Activated T-cell treated with anti-CD3 and anti-CD28 coated beads, Interleukin-2, amount 50 U/mL, for 72 hours (primary cell): ENCODE measurements around the gene KCNQ1. TPM values are rescaled to one million over a fixed set of nuclear protein-coding genes. Genes with fewer than 3 reads are reported as not detected.

Experiments
- ATAC-seq, 2 donors: fragments of 150-1000 bp; cut with Tn5 transposase; replicated peaks in 1 of 2; 2 replicates each; pipeline ENCODE4 v1.10.0; 2021; ENCODE audit warnings: moderate library complexity in 2 of 2, mild to moderate bottlenecking in 1 of 2
- DNase-seq, 2 donors: peaks; one replicate each; pipeline ENCODE4 v3.0.0; 2021 to 2022; ENCODE audit warnings: mixed read lengths in 1 of 2
- H3K27ac Mint-ChIP-seq: one replicate; pipeline ENCODE4 v1.8.0; 2022; ENCODE audit warnings: mild to moderate bottlenecking, moderate library complexity, mixed read lengths
- H3K27me3 Mint-ChIP-seq: one replicate; pipeline ENCODE4 v1.8.0; 2022; ENCODE audit warnings: low read depth, mixed read lengths
- H3K36me3 Mint-ChIP-seq, 2 donors: one replicate each; pipeline ENCODE4 v1.8.0; 2022; ENCODE audit warnings: mixed read lengths in 2 of 2, mild to moderate bottlenecking in 1 of 2; ENCODE audit not compliant: insufficient read depth in 2 of 2
- H3K4me1 Mint-ChIP-seq: one replicate; pipeline ENCODE4 v1.8.0; 2022; ENCODE audit warnings: low read depth, mixed read lengths
- H3K4me3 Mint-ChIP-seq, 2 donors: one replicate each; pipeline ENCODE4 v1.8.0; 2022; ENCODE audit warnings: mild to moderate bottlenecking in 2 of 2, mixed read lengths in 2 of 2, moderate library complexity in 2 of 2
- H3K9me3 Mint-ChIP-seq, 2 donors: one replicate each; pipeline ENCODE4 v1.8.0; 2022; ENCODE audit warnings: mixed read lengths in 2 of 2
- total RNA-seq, 2 donors: library from RNA; stranded (reverse); gene quantifications; one replicate each; pipeline ENCODE4 v1.2.3, GENCODE V29; 2022

KCNQ1 gene
- total RNA-seq, 2 donors from 2014 or later: 11.4 TPM

DNA sequence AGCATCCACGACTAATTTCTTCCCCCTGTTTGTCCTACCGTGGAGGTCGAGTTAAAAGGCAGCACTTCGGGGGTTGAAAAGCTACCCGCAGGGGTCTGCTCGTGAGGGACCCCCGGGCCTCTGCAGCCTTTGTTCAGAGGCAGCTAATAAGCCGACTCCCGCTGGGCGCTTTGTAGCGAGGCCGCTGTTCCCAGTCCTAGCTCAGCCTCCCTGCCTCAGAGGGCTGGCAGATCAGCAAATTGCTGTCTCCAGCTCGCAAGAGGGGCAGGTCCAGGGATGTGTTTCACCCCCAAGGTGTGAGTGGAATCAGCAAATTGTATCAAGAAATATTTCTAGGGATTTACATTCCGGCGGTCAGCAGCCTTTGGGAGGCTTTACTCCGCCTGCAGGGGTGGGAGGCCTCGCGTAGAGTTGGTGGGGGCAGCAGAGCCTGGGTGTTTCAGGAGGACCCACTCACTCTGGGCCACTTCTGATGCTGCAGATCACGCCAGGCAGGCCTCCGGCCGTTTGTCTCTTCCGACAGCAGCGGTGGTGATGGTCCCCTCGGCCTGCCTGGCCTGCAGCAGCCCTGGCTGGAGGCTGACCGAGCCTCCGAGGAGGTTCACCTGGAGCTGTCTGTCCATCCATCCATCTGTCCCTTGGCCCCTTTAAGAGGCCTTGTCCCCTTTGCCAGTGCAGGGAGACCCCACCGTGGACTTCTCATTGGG, 276.6 kb downstream of the KCNQ1 start:
- no peaks in the 10 kb centered on the region for H3K9me3 Mint-ChIP-seq
- no peaks in the 10 kb centered on the region for H3K36me3 Mint-ChIP-seq
- no peak overlapping the region for H3K27ac Mint-ChIP-seq
- H3K27me3 Mint-ChIP-seq: no peaks in the 10 kb centered on the region
- no peak for DNase-seq
- H3K4me1 Mint-ChIP-seq: no peaks in the 10 kb centered on the region
- no peak for ATAC-seq
- no peak overlapping the region for H3K4me3 Mint-ChIP-seq

DNA sequence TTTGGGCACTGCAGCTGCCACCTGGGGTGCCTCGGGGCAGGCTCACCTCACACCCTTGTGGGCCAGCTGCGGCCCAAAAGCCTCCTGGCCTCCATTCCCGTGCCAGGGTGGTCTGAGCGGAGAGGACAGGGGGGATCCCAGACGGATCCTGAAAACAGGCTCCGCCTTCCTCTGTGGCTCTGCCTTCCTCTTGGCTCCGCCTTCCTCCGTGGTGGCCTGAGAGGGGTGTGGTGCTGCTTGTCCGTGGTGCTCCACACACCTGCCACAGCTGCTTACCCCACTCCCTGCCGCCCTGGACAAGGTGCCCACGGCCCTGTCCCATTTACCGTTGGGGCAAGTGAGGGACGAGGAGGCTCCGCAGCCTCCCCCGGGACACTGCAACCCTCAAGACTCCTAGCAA, 278.1 kb downstream of the KCNQ1 start:
- H3K27me3 Mint-ChIP-seq: no peaks in the 10 kb centered on the region
- H3K27ac Mint-ChIP-seq: no peak overlapping the region
- H3K36me3 Mint-ChIP-seq: no peaks in the 10 kb centered on the region
- DNase-seq (no peak), ATAC-seq (no peak)
- no peaks in the 10 kb centered on the region for H3K4me1 Mint-ChIP-seq
- H3K9me3 Mint-ChIP-seq: no peaks in the 10 kb centered on the region
- H3K4me3 Mint-ChIP-seq: no peak overlapping the region

DNA sequence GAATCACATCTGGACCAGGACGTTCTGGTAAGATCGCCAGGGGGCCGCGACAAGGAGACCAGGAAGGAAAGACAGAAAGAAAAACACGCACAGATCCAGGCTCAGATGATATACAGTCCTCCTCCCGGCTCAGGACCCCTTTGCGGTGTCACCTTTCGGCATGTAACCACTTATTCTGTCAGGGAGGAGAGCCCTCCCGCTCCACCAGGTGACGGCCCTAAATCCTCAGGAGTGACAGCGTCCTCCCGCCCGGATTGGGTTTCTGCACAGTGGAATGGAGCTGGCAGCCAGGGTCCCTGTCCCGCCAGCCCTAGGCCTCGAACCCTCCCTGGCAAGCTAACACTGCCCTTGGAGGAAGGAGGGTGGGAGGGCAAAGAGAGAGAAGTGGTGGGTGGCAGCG, 279.3 kb downstream of the KCNQ1 start:
- H3K9me3 Mint-ChIP-seq: no peaks in the 10 kb centered on the region
- no peaks in the 10 kb centered on the region for H3K36me3 Mint-ChIP-seq
- ATAC-seq (no peak), DNase-seq (no peak)
- no peaks in the 10 kb centered on the region for H3K27me3 Mint-ChIP-seq
- no peaks in the 10 kb centered on the region for H3K4me1 Mint-ChIP-seq
- no peak overlapping the region for H3K27ac Mint-ChIP-seq
- H3K4me3 Mint-ChIP-seq: no peak overlapping the region

DNA sequence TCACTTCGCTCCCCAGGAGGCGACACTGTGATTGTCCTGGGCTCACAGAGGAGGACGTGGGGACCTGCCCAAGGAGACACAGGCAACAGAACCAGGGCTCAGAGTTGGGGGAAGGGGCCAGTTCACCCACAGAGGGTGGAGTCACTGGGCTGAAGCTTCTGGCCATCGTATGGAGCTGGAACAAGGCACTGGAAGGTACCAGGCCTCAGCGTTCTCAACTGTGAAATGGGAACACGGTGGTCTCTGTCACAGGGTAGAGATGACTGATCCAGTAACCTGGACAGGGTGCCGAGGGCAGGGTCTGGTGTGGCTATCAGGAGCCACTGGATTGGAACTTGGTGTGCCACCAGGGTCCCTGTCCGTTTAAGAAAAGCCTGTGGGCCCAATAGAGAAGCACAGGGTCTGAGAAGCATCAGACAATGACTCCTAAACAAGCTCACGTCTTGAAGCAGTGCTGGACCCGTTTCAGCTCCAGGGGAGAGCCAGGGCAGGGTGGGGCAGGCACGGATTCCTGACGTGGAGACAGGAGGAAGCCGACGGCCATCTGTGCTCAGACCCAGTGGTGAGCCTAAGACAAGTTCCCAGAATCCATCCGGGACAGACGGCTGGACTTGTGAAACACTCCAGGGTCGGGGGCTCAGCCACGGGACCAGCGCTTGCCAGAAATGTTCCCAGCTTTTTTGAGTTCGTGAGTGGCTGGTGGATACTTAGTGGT, 280.0 kb downstream of the KCNQ1 start:
- Mint-ChIP-seq H3K4me1 (no peaks in the 10 kb centered on the region), H3K9me3 (no peaks in the 10 kb centered on the region), H3K27me3 (no peaks in the 10 kb centered on the region), H3K4me3 (no peak overlapping the region), H3K36me3 (no peaks in the 10 kb centered on the region), H3K27ac (no peak overlapping the region)
- no peak for DNase-seq
- ATAC-seq: no peak

DNA sequence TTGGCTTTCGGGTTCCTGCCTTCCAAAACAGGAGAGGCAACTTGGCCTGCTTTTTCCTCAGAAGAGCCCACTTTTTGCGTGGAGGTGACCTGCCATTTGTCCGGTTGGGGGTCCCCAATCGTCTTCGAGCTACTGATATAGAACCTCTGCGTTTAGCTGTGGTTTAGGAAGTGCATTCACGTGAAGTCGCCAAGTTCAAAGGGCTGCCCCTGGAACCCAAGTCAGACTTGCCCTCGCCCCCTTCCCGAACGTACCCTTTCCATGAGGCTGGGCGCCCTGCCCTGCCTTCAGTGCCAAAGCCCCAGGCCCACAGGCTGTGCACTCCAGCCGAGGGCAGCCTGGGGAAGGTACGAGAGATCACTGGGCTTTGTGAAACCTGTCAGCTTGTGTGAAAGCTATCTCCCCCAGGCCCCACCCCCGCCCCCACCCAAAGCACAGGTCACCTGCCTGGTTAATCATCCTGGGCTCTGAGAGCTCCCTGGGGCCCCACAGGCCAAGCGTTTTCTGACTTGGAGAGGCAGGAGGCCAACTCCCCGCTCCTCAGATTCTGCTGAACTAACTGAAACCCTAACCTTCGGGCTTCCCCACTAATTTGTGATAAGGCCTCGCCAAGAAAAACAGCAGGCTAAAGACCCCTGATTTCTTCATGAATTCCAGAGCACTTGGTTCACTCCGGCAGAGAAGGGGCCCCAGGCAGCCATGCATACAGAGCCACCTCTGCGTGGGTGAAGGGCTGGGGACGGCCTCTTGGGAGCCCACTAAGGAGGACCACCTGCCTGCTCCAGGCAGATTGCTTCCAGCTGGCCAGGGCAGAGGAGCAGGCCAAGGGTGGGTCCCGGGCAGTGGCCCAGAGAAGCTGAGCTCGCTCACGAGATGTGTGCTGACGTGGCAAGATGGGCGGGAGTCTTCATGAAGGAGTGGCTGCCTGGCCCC, 280.8 kb downstream of the KCNQ1 start:
- DNase-seq (no peak), ATAC-seq (no peak)
- Mint-ChIP-seq H3K36me3 (no peaks in the 10 kb centered on the region), H3K9me3 (no peaks in the 10 kb centered on the region), H3K27me3 (no peaks in the 10 kb centered on the region), H3K4me1 (no peaks in the 10 kb centered on the region), H3K4me3 (no peak overlapping the region), H3K27ac (no peak overlapping the region)

DNA sequence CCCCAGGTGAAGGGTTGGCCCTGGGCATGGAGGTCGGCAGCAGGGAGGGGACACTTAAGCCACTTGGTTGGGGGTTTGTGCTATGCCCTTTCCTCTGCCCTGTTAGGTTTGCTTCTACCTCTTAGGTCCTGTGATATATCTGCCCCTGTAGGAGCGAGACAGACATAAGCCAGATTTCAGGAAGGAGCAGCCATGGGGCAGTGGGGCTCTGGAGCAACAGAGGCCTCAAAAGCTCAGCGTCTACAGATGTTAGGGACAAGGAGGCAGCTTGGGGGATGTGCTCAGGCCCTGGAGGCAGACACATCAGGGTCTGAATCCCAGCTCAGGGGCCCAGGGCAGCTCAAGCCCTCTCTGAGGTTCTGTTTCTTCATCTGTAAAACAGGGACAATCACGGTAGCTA, 282.2 kb downstream of the KCNQ1 start:
- Mint-ChIP-seq H3K27me3 (no peaks in the 10 kb centered on the region), H3K4me3 (no peak overlapping the region), H3K9me3 (no peaks in the 10 kb centered on the region), H3K36me3 (no peaks in the 10 kb centered on the region), H3K27ac (no peak overlapping the region), H3K4me1 (no peaks in the 10 kb centered on the region)
- DNase-seq (no peak), ATAC-seq (no peak)

DNA sequence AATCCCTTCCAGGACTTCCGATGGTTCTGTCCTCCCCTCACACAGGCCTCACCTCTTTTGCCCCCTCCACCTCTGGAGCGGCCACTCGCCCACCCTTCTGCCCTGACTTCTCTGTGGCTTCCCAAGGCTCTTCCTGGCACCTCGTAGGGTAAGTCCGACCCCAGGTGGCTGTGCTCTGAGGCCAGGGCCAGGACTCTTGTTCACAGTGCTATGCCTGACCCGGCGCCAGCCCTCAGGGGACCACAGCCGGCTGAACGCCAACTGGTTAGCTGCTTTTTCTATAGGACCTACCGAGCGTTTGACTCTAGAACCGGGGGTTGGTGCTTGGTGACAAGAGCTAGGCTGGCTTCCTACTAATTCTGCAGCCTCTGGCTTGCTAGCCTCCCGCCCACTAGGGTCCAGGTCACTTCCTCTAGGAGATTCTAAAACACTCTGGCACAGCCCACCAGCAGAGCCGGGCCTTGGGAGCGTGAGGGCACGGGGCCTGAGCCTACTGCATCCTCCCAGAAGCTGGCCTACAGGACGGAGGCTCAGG, 283.4 kb downstream of the KCNQ1 start:
- H3K27ac Mint-ChIP-seq: no peak overlapping the region

DNA sequence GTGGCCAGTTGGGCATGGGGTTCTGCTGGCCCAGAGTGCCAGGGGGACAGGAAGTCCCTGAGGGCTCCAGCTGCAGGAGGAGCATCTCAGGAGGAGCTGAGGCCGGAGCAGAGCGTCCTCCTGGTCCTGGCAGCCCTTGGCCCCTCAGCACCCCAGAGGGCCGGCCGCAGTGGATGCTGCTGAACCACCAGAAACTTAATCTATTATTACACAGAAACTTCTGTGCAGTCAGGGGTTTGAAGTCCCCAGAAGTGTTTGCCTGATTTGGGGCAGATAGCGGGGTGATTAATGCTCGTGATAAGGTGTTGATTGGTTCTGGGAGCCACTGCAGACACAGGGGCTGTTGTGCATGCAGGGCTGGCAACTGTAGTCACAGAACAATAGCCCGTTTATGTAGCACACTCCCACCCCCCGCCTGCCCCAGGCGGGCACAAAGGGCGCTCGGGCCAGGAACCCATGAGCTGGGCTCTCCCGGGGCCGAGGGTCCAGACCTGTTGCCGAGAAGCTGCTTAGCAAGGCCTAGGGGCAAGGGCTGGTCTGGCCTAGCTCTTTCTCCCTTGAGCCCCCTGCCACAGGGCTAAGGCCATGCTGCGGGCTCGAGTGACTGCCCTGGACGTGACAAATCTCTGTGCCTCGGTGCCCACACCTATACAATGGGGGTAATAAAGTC, 284.0 kb downstream of the KCNQ1 start:
- Mint-ChIP-seq H3K27ac (no peak overlapping the region), H3K9me3 (no peaks in the 10 kb centered on the region), H3K36me3 (no peaks in the 10 kb centered on the region), H3K4me1 (no peaks in the 10 kb centered on the region), H3K4me3 (no peak overlapping the region), H3K27me3 (no peaks in the 10 kb centered on the region)
- ATAC-seq (no peak), DNase-seq (no peak)

More for the DNA sequence above, 283.4 kb downstream of the KCNQ1 start:
- Mint-ChIP-seq H3K4me3 (no peak overlapping the region), H3K36me3 (no peaks in the 10 kb centered on the region), H3K4me1 (no peaks in the 10 kb centered on the region), H3K27me3 (no peaks in the 10 kb centered on the region), H3K9me3 (no peaks in the 10 kb centered on the region)
- no peak for DNase-seq
- ATAC-seq: no peak

DNA sequence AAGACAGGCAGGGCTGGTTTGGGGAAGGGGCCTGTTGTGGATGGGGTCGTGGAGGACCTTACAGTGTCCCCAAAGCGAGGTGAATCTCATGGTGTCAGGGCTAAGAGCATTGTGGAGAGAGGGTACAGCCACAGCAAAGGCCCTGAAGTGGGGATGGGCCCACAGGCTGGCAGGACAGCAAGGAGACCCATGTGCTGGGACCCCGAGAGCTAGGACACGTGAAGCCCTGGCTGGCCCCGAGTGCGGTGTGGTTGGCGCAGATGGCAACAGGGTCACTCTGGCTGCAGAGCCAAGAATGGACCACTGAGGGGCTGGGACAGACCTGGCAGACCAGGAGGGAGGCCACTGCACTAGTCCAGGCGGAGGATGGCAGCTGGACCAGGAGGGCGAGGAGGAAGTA, 285.0 kb downstream of the KCNQ1 start:
- no peaks in the 10 kb centered on the region for H3K36me3 Mint-ChIP-seq
- no peaks in the 10 kb centered on the region for H3K4me1 Mint-ChIP-seq
- H3K4me3 Mint-ChIP-seq: no peak overlapping the region
- DNase-seq (no peak), ATAC-seq (no peak)
- no peak overlapping the region for H3K27ac Mint-ChIP-seq
- H3K9me3 Mint-ChIP-seq: no peaks in the 10 kb centered on the region
- H3K27me3 Mint-ChIP-seq: no peaks in the 10 kb centered on the region

DNA sequence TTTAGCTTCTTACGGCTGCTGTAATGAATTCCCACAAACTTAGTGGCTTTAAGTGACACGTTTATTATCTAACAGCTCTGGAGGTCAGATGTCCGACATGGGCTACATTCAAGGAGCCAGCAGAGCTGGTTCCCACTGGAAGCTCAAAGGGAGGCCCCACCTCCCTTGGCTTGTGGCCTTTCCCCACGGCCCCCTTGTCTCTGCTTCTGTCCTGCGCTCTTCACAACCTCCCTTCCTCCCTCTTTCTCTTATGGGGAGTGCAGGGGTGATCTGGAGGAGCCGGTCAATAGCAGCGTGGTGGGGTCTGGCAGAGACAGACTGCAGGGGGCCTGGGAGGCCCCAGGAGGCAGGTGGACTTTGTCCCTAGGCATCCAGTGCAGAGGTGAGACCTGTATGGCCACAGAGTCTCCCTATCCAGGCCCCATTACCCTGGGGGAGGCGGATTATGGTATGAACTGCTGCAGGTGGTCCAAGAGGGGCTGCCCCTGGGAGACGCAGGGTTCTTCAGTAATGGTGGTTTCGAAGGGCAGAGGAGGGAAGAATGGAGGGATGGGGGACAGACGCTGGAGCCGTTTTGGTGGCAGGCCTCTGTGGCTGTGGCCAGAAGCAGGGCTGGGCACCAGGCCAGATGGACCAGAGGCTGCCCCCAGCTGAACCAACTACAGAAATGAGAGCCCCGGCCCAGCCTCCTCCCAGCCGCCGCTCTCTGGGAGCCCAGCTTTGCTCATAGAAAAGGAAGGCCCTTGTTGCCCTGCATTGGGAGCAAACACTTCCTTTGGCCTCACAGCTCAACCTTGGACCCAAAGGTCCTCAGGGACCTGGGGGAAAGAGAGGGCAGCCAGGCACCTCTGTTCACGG, 285.7 kb downstream of the KCNQ1 start:
- Mint-ChIP-seq H3K27me3 (no peaks in the 10 kb centered on the region), H3K36me3 (no peaks in the 10 kb centered on the region), H3K4me1 (no peaks in the 10 kb centered on the region), H3K27ac (no peak overlapping the region), H3K4me3 (no peak overlapping the region), H3K9me3 (no peaks in the 10 kb centered on the region)
- DNase-seq: no peak
- ATAC-seq: no peak

DNA sequence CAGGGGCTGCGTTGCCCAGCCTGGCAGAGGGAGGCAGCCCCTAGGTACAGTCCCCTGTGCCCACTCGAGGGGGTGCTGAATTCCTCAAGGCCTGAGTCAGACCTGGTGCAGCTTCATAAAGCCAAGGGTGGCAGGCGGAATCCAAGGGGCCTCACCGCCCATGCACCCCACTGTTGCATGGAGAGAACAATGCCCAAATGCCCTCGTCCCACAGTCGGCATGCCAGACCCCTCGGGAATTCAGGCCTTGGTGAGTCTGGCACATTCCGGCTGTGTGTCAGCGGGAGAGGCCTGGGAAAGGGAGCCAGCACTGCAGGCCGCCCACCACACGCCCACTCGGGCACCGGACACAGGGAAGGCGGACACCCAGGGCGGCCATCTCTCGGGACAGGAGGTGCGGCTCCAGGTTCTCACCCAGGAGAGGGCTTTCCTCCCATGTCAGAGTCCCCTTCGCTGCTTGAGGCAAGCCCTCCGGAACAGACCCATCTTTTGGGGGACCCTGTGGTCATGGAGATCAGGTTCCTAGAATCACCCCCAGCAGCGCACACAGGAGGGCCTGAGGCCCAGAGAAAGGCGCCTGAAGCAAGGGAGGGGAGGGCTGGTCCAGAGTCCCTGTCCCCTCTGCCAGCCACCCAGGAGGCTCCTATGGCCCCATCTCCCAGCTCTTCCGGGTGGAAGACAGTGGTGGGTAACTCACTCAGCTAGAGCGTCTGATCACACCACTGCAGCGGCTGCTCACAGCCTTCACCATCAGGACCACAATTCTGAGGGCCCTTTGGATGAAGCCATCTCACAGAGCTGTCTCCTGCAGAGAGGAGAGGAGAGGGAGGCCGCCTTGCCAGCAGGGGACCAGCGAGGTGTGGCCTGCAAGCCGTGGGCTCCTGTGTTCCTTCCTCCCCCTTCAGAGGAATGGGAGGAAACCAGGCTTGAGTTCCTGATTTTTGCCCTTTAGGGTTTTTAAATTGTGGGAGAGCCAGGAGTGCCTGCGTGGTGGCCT, 286.6 kb downstream of the KCNQ1 start:
- no peak for DNase-seq

More for the DNA sequence above, 286.6 kb downstream of the KCNQ1 start:
- H3K4me3 Mint-ChIP-seq: no peak overlapping the region
- no peak for ATAC-seq
- H3K27ac Mint-ChIP-seq: no peak overlapping the region
- no peaks in the 10 kb centered on the region for H3K27me3 Mint-ChIP-seq
- H3K36me3 Mint-ChIP-seq: no peaks in the 10 kb centered on the region
- H3K9me3 Mint-ChIP-seq: no peaks in the 10 kb centered on the region
- no peaks in the 10 kb centered on the region for H3K4me1 Mint-ChIP-seq
